SK-N-DZ (cell line): ENCODE data around the gene LAMA3.

Experiments
- DNase-seq: peaks from one replicate; pipeline ENCODE4 v3.0.0-alpha.2; 2015; ENCODE audit warnings: low spot score

Gene LAMA3

GRCh38 chr18:23816740-23817139 lies 127.5 kb downstream of the LAMA3 start:
- no peak for DNase-seq

- no peak for DNase-seq
Measured at GRCh38 chr18:23819001-23819400, 129.7 kb downstream of the LAMA3 start.

- no peak for DNase-seq
Measured at GRCh38 chr18:23822590-23823385, 133.5 kb downstream of the LAMA3 start.

- no peak for DNase-seq
Measured at GRCh38 chr18:23824240-23824639, 135.0 kb downstream of the LAMA3 start.

GRCh38 chr18:23824669-23825068 lies 135.4 kb downstream of the LAMA3 start:
- no peak for DNase-seq

GRCh38 chr18:23825496-23825895 lies 136.2 kb downstream of the LAMA3 start:
- no peak for DNase-seq

- DNase-seq, result no peak
Measured at GRCh38 chr18:23825978-23826405, 136.7 kb downstream of the LAMA3 start.

- no peak for DNase-seq
Measured at GRCh38 chr18:23826850-23827620, 137.8 kb downstream of the LAMA3 start.

GRCh38 chr18:23827681-23828080 lies 138.4 kb downstream of the LAMA3 start:
- DNase-seq, result no peak

- no peak for DNase-seq
Measured at GRCh38 chr18:23828426-23828825, 139.2 kb downstream of the LAMA3 start.

GRCh38 chr18:23832911-23833310 lies 143.7 kb downstream of the LAMA3 start:
- no peak for DNase-seq

- DNase-seq, result no peak
Measured at GRCh38 chr18:23833714-23834113, 144.5 kb downstream of the LAMA3 start.

GRCh38 chr18:23835091-23835490 lies 145.8 kb downstream of the LAMA3 start:
- no peak for DNase-seq

- DNase-seq, result no peak
Measured at GRCh38 chr18:23835506-23835905, 146.3 kb downstream of the LAMA3 start.

- DNase-seq, result no peak
Measured at GRCh38 chr18:23837591-23837990, 148.3 kb downstream of the LAMA3 start.

GRCh38 chr18:23838233-23838632 lies 149.0 kb downstream of the LAMA3 start:
- no peak for DNase-seq

- DNase-seq, result no peak
Measured at GRCh38 chr18:23838801-23839366, 149.6 kb downstream of the LAMA3 start.

- no peak for DNase-seq
Measured at GRCh38 chr18:23842305-23842704, 153.1 kb downstream of the LAMA3 start.

- DNase-seq, result no peak
Measured at GRCh38 chr18:23844991-23845680, 155.9 kb downstream of the LAMA3 start.

- DNase-seq, result no peak
Measured at GRCh38 chr18:23845988-23846630, 156.9 kb downstream of the LAMA3 start.

- no peak for DNase-seq
Measured at GRCh38 chr18:23847321-23847986, 158.2 kb downstream of the LAMA3 start.
